Astrocyte (in vitro differentiated cells and primary cell): ENCODE measurements around the gene UNC5B. TPM values are rescaled to one million over a fixed set of nuclear protein-coding genes. Genes with fewer than 3 reads are reported as not detected.

ENCODE experiments used
- DNase-seq: peaks from one replicate; pipeline ENCODE4 v3.0.0-alpha.2; 2010; ENCODE audit warnings: low read depth
- FAIRE-seq: peaks from 2 replicates; lab custom pipeline; 2011; peaks lifted over from hg19 to GRCh38; lab: Jason Lieb, UNC
- H2AFZ ChIP-seq: 2 replicates; pipeline ENCODE4 v1.6.0; 2012; ENCODE audit warnings: low read depth, low read length, inconsistent platforms
- H3K27ac ChIP-seq: 2 replicates; pipeline ENCODE4 v1.5.1; 2011; ENCODE audit warnings: low read depth, low read length, inconsistent platforms
- H3K27me3 ChIP-seq: 2 replicates; pipeline ENCODE4 v1.6.0; 2011; ENCODE audit warnings: low read length, inconsistent platforms; ENCODE audit not compliant: insufficient read depth
- H3K36me3 ChIP-seq: 2 replicates; pipeline ENCODE4 v1.5.1; 2011; ENCODE audit warnings: low read length, inconsistent platforms; ENCODE audit not compliant: insufficient read depth
- H3K4me1 ChIP-seq: 2 replicates; pipeline ENCODE4 v1.5.1; 2011; ENCODE audit warnings: low read length, inconsistent platforms; ENCODE audit not compliant: insufficient read depth
- H3K4me2 ChIP-seq: 2 replicates; pipeline ENCODE4 v1.6.0; 2012; ENCODE audit warnings: low read length, inconsistent platforms
- H3K4me3 ChIP-seq: 2 replicates; pipeline ENCODE4 v1.5.1; 2011; ENCODE audit warnings: low read depth, mild to moderate bottlenecking, low read length, inconsistent platforms; ENCODE audit not compliant: insufficient read depth
- H3K79me2 ChIP-seq: 2 replicates; pipeline ENCODE4 v1.6.0; 2012; ENCODE audit warnings: mild to moderate bottlenecking, low read length, inconsistent platforms; ENCODE audit not compliant: insufficient read depth
- H3K9ac ChIP-seq: 2 replicates; pipeline ENCODE4 v1.6.0; 2012; ENCODE audit warnings: mild to moderate bottlenecking, low read length, inconsistent platforms
- H3K9me3 ChIP-seq: 2 replicates; pipeline ENCODE4 v1.5.1; 2012; ENCODE audit warnings: low read depth, mild to moderate bottlenecking, low read length, inconsistent platforms; ENCODE audit not compliant: insufficient read depth
- H4K20me1 ChIP-seq: 2 replicates; pipeline ENCODE4 v1.6.0; 2012; ENCODE audit warnings: low read length, inconsistent platforms; ENCODE audit not compliant: insufficient read depth
- H3K27ac Mint-ChIP-seq: one replicate; pipeline ENCODE4 v1.8.0; 2021; ENCODE audit warnings: mild to moderate bottlenecking, mixed read lengths; ENCODE audit not compliant: unreplicated experiment
- H3K27me3 Mint-ChIP-seq: one replicate; pipeline ENCODE4 v1.8.0; 2021; ENCODE audit warnings: low read depth, mixed read lengths; ENCODE audit not compliant: unreplicated experiment
- H3K36me3 Mint-ChIP-seq: one replicate; pipeline ENCODE4 v1.8.0; 2021; ENCODE audit warnings: low read depth, mixed read lengths; ENCODE audit not compliant: unreplicated experiment
- H3K4me1 Mint-ChIP-seq: one replicate; pipeline ENCODE4 v1.8.0; 2021; ENCODE audit warnings: low read depth, mixed read lengths; ENCODE audit not compliant: unreplicated experiment
- H3K4me3 Mint-ChIP-seq: one replicate; pipeline ENCODE4 v1.8.0; 2021; ENCODE audit warnings: mild to moderate bottlenecking, moderate library complexity, mixed read lengths; ENCODE audit not compliant: unreplicated experiment
- H3K9me3 Mint-ChIP-seq: one replicate; pipeline ENCODE4 v1.8.0; 2021; ENCODE audit warnings: mild to moderate bottlenecking, mixed read lengths; ENCODE audit not compliant: unreplicated experiment
- EZH2 ChIP-seq: IDR thresholded peaks from 2 replicates; pipeline ENCODE4 v1.6.1; 2012; ENCODE audit warnings: mild to moderate bottlenecking, low read length, inconsistent platforms; ENCODE audit not compliant: insufficient read depth
- total RNA-seq: library from RNA; stranded (reverse); gene quantifications from 2 replicates; pipeline ENCODE4 v1.2.1, GENCODE V29; 2021
- TF ChIP-seq, protein P1 (sequence below): IDR thresholded peaks from 2 replicates; pipeline ENCODE4 v1.5.1; 2011; ENCODE audit warnings: low read depth, mild to moderate bottlenecking, inconsistent platforms, low read length, moderate library complexity; ENCODE audit not compliant: insufficient read depth

Gene UNC5B
- total RNA-seq, 1 donor from 2014 or later: 15.0 TPM

DNA sequence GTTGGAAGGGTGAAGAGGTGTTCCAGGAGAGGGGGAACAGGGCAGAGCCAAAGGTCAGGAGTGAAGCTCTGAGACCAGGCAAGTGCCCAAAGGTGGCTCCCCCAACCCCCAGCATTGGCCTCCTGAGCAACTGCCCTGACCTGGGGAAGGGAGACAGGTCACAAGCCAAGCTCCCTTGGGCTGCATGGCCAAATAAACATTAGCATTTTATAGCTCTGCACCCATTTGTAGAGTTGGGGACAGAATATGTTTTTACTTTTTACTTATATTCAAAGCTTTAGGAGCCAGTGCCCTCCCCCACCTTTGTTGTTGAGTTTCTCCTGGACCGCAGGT is 4.0 kb downstream of the UNC5B start:
- peaks cover 6% of the 10 kb centered on the region for H3K27me3 Mint-ChIP-seq
- no peaks in the 10 kb centered on the region for H3K36me3 ChIP-seq
- H3K36me3 Mint-ChIP-seq: peaks cover 3% of the 10 kb centered on the region
- TF ChIP-seq, protein P1, sequence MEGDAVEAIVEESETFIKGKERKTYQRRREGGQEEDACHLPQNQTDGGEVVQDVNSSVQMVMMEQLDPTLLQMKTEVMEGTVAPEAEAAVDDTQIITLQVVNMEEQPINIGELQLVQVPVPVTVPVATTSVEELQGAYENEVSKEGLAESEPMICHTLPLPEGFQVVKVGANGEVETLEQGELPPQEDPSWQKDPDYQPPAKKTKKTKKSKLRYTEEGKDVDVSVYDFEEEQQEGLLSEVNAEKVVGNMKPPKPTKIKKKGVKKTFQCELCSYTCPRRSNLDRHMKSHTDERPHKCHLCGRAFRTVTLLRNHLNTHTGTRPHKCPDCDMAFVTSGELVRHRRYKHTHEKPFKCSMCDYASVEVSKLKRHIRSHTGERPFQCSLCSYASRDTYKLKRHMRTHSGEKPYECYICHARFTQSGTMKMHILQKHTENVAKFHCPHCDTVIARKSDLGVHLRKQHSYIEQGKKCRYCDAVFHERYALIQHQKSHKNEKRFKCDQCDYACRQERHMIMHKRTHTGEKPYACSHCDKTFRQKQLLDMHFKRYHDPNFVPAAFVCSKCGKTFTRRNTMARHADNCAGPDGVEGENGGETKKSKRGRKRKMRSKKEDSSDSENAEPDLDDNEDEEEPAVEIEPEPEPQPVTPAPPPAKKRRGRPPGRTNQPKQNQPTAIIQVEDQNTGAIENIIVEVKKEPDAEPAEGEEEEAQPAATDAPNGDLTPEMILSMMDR: no peak
- no peak for TF ChIP-seq EZH2
- no peak overlapping the region for H3K4me3 ChIP-seq
- no peak overlapping the region for H2AFZ ChIP-seq
- H3K9me3 ChIP-seq: no peaks in the 10 kb centered on the region
- H3K9me3 Mint-ChIP-seq: no peaks in the 10 kb centered on the region
- peaks cover 63% of the 10 kb centered on the region for H4K20me1 ChIP-seq
- peak overlapping the region; percentile 26 for H3K27ac Mint-ChIP-seq
- H3K4me1 ChIP-seq: peaks cover 38% of the 10 kb centered on the region
- peak overlapping the region; percentile 71 for H3K9ac ChIP-seq
- H3K4me1 Mint-ChIP-seq: peaks cover 38% of the 10 kb centered on the region
- FAIRE-seq (no peak), DNase-seq (no peak)
- no peak overlapping the region for H3K27ac ChIP-seq
- H3K4me3 Mint-ChIP-seq: peak overlapping the region; percentile 84
- H3K79me2 ChIP-seq: peaks cover 64% of the 10 kb centered on the region
- H3K27me3 ChIP-seq: peaks cover 6% of the 10 kb centered on the region
- peak overlapping the region; percentile 86 for H3K4me2 ChIP-seq

DNA sequence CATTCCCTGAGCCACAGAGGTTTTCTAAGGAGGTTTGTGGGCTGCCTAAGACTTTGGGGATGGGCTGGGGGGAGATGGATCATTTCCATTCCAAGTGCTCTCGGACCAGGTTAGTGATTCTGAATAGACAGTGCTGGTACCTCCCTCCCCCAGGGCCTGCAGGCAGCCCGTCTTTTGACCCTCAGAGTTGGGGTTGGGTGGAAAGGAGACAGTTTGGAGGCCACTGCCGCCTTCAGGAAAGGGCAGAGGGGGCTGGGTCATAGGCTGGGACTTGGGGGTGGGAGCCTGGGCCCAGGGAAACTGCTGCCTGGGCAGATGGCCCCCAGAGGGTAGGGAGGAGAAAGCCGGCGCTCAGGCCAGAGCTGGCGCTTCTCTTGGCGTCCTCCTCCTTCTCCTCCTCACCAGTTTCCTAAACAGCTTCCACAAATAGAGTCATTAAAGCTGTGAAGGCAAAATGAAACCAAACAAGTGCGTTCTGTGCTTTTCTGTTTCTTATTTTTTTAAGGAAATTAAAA is 4.4 kb downstream of the UNC5B start:
- Histone ChIP-seq H3K9me3 (no peaks in the 10 kb centered on the region), H3K9ac (peak overlapping the region; percentile 71), H3K36me3 (no peaks in the 10 kb centered on the region), H3K27ac (no peak overlapping the region), H2AFZ (peak overlapping the region; percentile 44), H3K4me2 (peak overlapping the region; percentile 86), H3K79me2 (peaks cover 69% of the 10 kb centered on the region), H4K20me1 (peaks cover 68% of the 10 kb centered on the region), H3K27me3 (peaks cover 1% of the 10 kb centered on the region), H3K4me1 (peaks cover 37% of the 10 kb centered on the region), H3K4me3 (peak overlapping the region; percentile 57)
- no peak for TF ChIP-seq EZH2
- TF ChIP-seq, protein P1: no peak
- FAIRE-seq (no peak), DNase-seq (no peak)
- peaks cover 1% of the 10 kb centered on the region for H3K27me3 Mint-ChIP-seq
- peak overlapping the region; percentile 84 for H3K4me3 Mint-ChIP-seq
- H3K36me3 Mint-ChIP-seq: peaks cover 5% of the 10 kb centered on the region
- no peaks in the 10 kb centered on the region for H3K9me3 Mint-ChIP-seq
- H3K27ac Mint-ChIP-seq: peak overlapping the region; percentile 58
- peaks cover 43% of the 10 kb centered on the region for H3K4me1 Mint-ChIP-seq

DNA sequence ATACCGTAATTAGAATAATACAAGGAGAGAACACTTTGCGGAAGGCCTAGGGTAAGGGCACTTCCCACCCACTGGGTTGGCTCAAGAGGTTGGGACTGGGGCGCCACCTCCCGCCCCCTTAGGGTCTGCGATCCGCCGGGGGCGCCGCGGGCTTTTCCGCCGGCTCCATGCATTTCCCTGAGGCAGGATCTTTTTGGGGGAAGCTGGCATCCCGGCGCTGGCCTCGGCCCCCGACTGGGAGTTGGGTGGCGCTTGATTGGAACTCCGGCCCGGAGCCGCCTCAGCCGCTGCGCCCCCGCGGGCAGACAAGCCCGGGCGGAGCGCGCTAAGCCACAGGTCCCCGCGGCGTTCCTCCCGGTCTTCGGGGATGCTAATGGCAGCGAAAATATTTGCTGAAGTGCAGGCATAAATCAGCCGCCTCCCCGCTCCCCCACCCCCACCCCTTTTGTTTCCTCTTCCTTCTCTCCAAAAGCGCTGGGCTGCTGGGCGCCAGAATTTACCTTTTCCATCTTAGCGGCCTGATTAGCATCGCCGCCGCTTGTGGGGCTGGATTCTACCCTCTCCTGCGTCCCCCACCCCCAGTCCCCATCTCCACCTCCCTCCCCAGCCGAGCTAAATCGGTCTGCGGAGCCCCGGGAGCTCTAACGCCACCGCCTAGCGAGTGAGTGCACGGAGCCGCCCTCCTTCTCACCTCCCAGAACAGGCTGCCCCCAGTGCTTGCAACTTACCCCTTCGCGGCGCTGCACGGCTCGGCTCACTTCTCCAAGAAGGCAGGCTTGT is 5.1 kb downstream of the UNC5B start:
- peak overlapping the region; percentile 41 for H3K27ac Mint-ChIP-seq
- Histone ChIP-seq H2AFZ (peak overlapping the region; percentile 44), H3K4me1 (peaks cover 33% of the 10 kb centered on the region), H4K20me1 (peaks cover 75% of the 10 kb centered on the region), H3K4me2 (peak overlapping the region; percentile 86), H3K27ac (no peak overlapping the region), H3K4me3 (peak overlapping the region; percentile 57), H3K9me3 (no peaks in the 10 kb centered on the region), H3K79me2 (peaks cover 71% of the 10 kb centered on the region), H3K27me3 (no peaks in the 10 kb centered on the region), H3K36me3 (no peaks in the 10 kb centered on the region), H3K9ac (peak overlapping the region; percentile 71)
- peak overlapping the region; percentile 84 for H3K4me3 Mint-ChIP-seq
- DNase-seq (no peak), FAIRE-seq (no peak)
- H3K36me3 Mint-ChIP-seq: peaks cover 9% of the 10 kb centered on the region
- no peaks in the 10 kb centered on the region for H3K9me3 Mint-ChIP-seq
- TF ChIP-seq, protein P1: no peak
- no peak for TF ChIP-seq EZH2
- no peaks in the 10 kb centered on the region for H3K27me3 Mint-ChIP-seq
- peaks cover 48% of the 10 kb centered on the region for H3K4me1 Mint-ChIP-seq
